GM12874 (cell line): ENCODE measurements around the gene C4B.

Experiments
- TF ChIP-seq, protein P1 (sequence below): IDR thresholded peaks from 2 replicates; pipeline ENCODE4 v1.5.1; 2011; ENCODE audit warnings: low read depth, mild to moderate bottlenecking, control low read depth, low read length, moderate library complexity; ENCODE audit not compliant: insufficient read depth

Gene C4B

GRCh38 chr6:32082935-32083334 lies 68.3 kb downstream of the C4B start:
- TF ChIP-seq, protein P1, sequence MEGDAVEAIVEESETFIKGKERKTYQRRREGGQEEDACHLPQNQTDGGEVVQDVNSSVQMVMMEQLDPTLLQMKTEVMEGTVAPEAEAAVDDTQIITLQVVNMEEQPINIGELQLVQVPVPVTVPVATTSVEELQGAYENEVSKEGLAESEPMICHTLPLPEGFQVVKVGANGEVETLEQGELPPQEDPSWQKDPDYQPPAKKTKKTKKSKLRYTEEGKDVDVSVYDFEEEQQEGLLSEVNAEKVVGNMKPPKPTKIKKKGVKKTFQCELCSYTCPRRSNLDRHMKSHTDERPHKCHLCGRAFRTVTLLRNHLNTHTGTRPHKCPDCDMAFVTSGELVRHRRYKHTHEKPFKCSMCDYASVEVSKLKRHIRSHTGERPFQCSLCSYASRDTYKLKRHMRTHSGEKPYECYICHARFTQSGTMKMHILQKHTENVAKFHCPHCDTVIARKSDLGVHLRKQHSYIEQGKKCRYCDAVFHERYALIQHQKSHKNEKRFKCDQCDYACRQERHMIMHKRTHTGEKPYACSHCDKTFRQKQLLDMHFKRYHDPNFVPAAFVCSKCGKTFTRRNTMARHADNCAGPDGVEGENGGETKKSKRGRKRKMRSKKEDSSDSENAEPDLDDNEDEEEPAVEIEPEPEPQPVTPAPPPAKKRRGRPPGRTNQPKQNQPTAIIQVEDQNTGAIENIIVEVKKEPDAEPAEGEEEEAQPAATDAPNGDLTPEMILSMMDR: no peak

- TF ChIP-seq, protein P1: no peak
These were observed 69.5 kb downstream of the C4B start for GRCh38 chr6:32083812-32084768.

DNA sequence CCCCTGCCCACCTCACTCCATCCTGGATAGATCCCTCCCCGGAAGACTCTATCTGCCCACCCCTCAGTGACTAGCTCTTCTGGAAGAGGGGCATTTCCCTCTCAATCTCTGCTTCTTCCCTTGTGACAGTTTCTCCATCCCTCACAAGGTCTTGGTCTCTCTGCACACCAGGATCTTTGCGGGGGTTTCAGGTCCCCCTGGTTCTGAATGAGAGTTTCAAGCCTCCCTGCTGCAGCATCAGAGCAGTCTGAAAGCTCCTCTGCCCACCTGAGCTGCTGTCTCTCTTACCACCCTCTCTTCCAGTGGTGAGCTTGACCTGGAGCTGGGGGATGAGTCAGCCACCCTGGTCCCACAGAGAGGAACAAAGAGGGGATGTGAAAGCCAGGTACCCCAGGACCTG lies 70.2 kb downstream of the C4B start:
- TF ChIP-seq, protein P1: no peak
